NCI-H1436 (cell line): ENCODE measurements around the gene RACK1.

Experiments
- DNase-seq: peaks from one replicate; lab custom pipeline; 2025; lab: John Stamatoyannopoulos, UW

RACK1 gene

GRCh38 chr5:181195249-181195761 is 48.4 kb downstream of the RACK1 start:
- no peak for DNase-seq

DNA sequence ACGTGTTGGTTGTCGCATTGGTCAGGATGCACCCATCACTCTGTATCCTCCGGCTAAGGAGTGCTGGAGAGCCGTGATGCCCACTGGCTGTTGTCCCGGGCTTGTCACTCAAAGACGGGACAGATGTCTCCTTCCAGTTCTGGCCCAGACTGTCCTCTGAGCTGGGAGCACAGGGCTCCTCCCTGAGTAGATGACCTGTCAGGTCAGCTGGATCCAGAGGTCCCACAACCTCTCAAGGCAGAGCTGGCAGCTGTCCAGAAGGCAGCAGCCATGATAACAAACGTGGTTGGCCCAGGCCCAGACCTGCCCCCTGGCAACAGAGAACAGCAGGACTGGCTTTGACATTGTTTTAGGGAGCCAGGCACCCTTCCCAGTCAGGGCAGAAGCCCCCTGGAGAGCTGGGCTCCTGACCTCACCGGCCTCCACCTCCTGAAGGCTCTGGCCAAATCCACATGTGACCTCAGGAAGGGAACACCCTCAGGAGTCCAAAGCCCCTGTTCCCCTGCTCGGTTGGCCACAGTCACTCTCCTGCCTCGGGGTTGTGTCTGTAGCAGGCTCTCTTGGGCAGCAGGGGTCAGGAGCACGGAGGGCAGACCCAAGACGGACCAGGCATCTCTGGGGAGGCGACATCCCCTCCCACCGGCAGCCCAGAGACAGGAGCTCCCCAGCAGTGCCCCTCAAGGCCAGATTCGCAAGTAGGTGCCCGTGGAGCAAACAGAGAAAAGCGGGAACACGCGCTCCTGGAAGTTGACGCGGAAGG is 49.0 kb downstream of the RACK1 start:
- no peak for DNase-seq

GRCh38 chr5:181193656-181194055 is 50.0 kb downstream of the RACK1 start:
- DNase-seq: no peak

DNA sequence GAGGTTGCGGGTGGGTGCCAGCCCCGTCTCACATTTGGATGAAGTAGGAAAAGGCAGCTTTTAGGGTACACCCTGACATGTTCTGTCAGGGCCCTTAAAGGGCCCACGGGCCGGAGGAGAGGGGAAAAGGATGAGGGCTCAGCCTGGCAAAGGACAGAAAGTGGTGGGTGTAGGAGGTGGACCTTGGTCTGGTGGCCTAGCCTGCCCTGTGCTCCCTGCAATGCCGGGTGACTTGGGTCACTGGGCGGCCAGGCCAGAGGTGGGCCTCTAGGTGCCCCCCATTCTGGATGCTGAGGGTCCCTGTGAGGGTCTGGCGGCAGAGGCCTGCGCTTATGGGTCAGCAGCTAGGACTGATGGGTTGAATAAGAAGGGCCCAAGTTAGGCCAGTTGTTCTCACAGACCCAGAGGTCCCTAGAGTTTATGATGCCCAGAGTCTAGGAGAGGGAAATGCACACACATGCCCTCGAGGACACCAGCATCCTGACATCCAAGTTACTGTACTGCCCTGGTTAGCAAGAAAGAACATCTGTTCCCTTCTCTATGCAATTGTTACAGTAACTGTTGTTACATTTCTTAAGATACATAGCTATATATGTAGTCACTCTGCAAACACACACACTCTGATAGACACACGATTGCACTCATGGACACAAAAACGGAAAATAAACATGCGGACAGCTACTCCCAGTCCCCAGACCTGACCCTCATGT is 51.2 kb downstream of the RACK1 start:
- no peak for DNase-seq

DNA sequence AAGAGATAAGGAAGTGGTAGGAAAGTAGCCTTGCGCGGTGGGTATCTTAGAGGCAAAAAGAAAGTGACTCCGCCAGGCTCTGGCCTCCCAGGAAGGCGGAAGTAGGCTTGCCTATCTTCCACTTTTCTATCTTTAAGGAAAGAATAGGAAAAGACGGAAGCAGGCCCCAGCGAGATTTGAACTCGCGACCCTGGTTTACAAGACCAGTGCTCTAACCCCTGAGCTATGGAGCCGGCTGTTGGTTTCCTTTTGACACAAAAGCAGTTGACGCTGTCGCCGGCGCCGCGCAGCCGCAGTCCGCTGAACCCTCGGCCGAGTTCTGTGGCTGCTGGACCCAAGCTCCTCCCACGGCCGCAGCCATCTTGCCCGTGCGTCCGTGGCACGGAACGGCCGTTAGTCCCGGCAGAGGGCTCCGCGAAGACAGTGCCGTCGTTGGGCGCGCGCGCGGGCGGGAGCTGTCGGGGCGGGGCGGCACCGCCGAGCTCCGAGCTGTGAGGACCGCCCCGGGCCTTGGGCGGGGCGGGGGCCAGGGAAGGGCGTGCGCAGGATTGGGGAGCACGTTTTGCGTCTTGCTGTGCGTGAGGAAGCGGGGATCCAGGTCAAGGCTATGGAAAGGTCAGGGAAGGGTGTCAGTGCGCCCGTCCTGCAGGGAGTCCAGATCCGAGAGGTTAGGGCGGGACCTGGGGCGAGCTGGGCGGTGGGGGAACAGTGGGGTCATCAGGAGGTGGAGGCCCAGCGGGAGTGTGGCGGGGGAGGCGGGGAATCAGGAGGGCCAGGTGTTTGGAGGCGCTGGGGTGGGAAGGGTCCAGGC is 52.0 kb downstream of the RACK1 start:
- no peak for DNase-seq

DNA sequence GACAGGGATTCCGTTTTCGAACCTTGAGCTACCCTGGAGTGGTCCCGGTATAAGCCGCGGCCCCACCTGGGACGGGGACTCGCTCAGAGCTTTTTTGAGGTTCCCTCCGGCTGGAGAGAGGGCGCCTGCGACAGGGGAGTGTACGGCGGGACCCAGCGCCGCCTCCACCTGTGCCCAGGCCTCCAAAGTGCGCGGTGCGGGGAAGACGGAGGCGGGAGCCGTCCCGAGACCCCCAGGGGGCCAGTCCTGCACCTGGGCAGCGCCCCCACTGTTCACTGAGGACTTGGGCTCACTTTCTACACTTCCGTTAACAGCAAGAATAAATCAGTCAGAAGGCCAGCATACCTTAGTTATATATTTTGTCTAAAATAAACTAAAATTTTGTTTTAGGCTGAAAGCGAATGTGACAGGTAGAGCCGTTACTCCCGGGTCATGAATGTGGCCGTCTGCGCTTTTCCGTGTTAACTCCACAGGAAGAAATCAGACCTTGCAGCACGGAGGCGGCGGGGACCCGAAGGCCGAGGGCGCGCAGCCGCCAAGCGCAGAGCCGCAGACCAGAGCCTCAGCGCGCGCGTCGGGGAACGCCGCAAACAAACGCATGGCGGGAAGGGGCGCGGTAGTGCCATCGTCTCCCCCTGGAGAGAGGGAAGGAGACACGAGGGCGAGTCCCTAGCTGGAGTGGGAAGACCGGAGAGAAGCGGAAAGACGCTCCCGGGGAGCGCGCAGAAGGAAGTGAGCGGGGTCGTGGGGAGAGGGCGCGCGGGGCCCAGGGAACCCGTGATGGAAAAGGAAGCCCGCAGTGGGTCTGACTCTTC is 52.8 kb downstream of the RACK1 start:
- no peak for DNase-seq

DNA sequence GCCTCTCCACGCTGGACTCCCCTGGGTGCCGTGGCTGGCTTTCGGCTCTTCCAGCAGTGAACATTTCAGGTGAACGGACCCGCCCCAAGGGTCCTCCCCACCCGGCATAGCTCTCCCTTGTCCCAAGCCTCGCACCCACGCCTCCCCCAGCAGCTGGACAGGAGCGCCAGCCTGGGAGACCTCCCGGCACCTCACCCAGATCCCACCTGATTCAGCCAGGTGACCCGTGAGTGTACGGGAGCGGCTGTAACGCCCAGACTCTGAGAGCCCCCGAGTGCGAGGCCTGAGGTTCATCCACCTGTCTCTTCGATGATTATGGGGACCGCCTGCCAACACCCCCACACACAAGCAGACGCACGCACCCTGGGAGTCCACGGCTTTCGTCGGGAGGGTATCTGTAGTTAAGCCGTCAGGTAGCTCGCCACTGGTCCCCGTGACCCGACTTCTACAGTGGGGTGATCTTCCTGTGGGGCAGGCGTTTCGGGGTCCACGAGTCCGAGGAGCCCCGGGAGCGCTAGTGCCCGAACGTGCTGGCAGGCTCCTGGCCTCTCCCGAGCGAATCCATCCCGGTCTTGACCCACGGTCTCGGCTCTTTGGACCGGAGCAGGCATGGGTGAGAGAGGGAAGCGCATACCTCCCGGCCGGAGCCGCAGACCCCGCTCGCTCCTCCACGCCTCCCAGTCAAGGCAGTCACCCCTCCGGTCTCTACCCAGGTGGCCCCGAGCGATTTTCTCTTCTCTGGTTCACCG is 53.6 kb downstream of the RACK1 start:
- no peak for DNase-seq

DNA sequence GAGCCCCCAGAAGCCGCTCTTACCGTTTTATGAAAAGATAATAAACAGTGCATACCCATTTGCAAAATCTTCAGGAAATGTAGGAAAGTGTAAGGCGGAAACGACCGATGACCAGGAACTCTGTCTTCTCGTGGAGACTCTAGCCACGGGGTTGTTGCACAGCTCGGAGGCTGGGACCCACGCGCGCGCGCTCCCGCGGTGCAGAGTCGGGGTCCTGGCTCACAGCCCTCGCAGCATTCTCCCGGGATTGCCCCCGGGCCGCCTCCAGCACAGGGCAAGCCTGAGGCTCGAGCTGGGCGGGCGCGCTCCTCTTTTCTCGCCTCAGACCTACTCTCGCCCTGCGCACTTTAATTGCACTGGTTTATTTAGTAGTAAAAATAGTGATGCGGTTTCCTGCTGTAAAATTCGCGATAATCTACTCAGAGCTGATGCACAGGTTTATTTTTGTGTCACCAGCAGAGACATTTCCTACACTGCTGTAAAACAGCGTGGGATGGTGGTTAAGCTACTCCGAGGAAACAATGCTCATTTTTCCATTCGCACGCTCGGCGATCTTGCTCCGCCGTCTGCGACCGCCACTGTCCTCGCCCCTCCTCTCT is 54.2 kb downstream of the RACK1 start:
- no peak for DNase-seq

DNA sequence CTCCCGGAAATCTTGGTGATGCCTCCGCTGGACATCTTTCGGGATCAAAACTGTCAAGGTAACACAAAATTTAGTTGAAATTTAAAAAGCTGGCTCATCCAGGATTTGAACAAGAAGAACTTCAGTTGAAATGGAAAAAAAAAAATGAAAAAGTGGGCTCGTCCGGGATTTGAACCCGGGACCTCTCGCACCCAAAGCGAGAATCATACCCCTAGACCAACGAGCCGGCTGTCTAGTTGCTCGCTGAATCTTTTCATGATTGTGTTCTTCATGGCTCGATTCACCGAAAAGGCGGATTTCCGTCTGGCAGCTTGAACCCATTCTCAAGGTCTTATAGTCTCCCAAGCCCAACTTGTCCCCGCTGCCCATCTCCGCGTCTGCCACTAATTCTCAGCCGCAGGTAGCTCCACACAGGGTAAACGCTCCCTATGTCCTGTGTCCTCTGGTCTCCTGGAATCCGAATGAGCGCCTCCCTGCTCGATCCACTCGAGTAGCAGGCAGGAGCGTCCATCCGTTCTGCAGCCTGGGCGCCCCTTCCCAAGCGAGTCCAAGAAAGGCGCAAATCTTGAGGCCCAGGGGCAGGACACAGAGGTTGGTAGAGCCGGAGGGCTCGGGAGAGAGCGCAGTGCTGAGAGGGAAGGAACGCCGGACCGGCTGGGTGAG is 54.9 kb downstream of the RACK1 start:
- DNase-seq: no peak

DNA sequence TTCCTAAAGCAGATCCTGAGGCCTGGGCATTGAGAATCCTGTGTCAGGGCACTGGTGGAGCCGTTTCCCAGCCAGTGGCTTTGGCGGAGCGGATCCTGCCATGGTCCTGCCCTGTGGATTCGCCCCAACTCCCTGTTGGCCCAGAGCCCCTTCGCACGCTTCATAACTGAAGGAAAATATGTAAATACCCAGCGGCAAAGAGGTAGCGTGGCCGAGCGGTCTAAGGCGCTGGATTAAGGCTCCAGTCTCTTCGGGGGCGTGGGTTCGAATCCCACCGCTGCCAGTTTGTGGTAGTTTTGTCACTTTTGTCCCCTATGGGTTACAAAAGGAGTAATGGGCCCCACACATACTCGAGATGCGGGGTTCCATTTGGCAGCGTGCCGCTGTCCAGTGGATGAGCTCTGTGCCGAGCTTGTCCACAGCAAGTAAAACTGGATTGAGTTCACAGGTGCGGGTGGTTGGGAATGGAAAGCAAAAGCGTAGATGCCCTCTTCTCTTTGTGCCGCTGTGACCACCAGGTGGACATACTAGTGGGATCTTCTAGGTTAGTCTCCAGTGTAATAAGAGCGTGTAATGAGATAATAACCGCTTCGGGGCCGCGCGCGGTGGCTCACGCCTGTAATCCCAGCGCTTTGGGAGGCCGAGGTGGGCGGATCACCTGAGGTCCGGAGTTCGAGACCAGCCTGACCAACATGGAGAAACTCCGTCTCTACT is 56.0 kb downstream of the RACK1 start:
- DNase-seq: no peak

GRCh38 chr5:181186986-181187499 is 56.7 kb downstream of the RACK1 start:
- no peak for DNase-seq
